HG02610 (cell line): ENCODE measurements around the gene SLF1.
"Not testable (repeated sequence)": the region's sequence is repeated elsewhere in the genome, so short reads cannot be mapped to it uniquely, and the experiment has no call there.

ENCODE experiments used
- ATAC-seq: cut with Tn5 transposase; IDR thresholded peaks from one replicate; pipeline ENCODE4 v1.9.1; 2021; ENCODE audit warnings: mild to moderate bottlenecking, moderate library complexity; ENCODE audit not compliant: unreplicated experiment

The SLF1 gene

DNA sequence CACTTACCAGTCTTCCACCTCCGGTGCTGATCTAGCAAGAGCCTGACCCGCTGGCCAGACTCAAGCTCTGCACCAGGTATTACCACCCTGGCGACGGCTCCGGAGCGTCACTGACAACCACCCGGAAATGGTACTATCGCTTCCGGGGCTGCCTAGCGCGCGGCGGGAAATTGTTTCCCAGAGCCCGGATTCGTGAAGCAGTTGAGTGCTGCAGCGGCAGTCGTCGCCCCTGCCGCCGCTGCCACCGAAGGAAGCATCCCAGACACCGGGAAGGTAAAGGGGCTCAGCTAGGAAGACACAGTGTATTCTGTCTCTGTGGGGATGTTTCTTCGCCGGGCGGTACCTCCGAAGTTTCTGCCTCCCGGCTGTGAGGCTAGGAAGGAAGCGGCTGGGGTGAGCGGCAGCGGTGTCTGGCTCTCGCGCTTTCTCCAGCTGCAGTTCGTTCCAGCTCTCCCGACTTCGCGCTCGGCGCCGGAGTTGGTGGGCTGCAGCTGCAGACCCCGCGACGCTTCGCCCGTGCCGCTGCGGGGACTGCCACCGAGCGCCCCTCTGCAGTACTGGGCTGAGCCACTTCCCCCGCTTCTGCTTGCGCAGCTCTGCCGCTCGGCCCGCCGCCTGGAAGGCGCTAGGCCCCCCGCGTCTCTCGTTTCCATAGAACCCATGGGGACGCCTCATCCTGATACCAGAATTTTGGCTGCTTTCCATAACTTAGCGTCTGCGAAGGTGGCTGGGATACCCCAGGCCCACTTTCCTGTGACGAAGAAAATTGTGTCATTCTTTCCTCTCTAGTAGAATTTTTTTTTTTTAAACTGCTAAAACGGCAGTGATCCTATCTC, at the start of gene SLF1, which contains the start of gene KIAA0825:
TSS of gene SLF1 (plus strand) at position 177 of the 836 bp plus-strand sequence. CDS start 10,142 bp downstream, outside the sequence.
TSS of gene KIAA0825 (minus strand) at position 112 of the 836 bp plus-strand sequence. CDS start 81,478 bp downstream, outside the sequence.
- peak; percentile 96 for ATAC-seq

DNA sequence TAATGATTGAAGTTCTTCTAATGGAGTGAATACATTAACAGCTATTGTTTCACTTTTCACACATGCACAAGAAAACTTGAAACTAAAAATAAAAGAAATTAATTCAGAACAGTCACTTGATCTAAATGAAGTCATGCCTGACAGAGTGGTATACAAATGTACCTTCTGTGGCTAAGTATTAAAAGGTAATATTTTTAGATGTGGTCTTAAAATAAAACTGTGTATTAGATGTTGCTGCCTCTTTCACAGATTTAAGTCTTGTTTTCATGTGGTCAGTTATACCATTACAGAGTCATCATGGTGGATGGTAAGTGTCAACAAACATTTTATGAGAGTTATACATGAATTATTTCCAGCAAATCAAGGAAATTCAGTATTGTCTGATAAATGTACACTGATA, 47.1 kb upstream of the SLF1 start:
- no peak for ATAC-seq

DNA sequence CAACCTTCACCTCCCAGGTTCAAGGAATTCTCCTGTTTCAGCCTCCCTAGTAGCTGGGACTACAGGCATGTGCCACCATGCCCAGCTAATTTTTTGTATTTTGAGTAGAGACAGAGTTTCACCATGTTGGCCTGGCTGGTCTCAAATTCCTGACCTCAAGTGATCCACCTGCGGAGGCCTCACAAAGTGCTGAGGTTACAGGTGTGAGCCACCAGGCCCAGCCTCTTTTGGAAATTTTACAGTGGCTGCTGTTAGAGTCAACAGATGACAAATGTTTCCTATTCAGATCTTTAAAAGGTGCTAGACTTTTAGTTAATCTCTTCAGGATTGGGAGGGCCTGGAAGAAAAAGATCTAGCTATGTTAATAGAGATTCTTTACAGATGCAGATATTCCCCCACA, 45.1 kb upstream of the SLF1 start:
- not testable (repeated sequence) for ATAC-seq

DNA sequence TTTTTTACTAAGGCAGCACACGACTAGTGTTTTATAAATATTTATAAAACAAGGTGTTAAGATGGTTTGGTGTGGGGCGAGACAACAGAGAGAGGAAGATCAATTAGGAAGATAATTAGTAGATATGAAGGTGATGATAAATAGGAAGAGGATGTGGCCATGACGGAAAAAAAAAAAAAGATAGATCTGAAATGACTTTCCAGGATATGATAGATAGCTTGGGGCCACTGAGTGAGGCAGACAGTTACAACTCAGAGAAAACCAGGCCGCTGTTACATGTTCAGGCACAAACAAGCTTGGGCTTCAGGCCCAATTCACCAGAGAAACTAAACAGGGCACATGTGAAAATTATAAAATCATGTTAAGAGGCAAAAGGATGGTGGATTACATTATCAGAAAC, 43.3 kb upstream of the SLF1 start:
- ATAC-seq: no peak

DNA sequence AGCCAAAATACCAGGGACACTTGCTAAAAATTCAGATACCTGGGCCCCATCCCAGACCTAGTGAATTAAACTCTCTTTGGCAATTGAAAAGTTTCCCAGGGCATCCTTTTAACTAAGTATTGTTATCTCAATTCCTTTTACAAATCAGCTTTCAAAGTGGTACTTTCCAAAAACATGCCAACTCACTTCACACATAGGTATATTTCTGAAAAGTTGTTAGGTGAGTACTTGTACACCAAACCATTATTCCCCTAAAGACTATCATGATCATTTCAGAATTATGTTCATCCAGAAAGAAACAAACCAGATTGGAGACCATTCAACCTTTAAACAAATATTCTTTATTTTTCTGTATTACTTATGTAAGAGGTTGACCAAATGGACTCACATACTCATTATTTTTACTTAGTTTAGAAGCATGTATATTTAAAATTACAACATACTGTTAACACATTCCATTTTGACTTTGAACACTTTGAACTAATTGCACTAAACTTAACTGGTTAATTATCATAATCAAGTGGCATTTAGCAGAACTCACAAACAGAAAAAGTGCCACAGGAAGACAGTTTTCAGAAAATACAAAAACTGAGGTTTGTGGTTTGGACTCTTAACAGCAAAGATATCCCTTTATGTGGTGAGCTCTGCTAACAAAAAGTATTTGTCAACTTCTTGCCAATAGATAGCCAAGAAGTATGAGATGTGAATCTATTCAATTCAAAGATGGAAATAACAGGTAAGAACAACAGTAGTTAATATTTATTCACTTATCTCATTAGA, 40.8 kb upstream of the SLF1 start:
- peak; percentile 86 for ATAC-seq

DNA sequence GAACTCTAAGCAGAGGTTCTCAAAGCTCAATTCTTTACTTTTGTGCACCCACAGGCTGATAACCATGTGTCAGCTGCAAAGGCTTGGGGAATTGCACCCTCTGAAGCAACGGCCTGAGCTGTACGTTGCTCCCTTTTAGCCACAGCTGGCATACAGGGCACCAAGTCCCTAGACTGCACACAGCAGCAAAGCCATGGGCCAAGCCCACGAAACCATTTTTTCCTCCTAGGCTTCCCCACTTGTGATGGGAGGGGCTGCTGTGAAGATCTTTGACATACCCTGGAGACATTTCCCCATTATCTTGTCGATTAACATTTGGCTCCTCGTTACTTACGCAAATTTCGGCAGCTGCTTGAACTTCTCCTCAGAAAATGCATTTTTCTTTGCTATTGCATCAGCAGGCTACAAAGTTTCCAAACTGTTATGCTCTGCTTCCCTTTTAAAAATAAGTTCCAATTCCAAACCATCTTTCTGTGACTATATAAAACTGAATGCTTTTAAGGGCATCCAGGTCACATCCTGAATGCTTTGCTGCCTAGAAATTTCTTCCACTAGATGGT, 23.1 kb upstream of the SLF1 start:
- no peak for ATAC-seq

DNA sequence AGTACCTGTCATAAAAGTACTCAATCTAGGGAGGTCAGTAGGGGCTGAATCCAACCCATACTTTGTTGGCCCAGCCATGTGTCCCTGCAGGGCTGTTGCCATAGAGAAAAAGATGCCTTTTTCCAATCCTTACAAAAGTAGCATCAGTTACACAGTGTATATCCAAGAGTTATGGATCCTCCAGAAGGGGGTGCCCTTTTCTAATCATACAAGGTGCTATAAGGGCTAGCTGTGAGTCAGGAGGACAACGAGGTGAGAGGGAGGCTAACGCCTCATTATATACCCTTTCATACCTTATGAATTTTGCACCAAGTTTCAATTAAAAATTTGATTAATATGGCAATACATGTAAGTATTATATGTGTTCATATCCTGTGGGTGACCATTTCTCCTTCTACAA, 4.9 kb upstream of the SLF1 start:
- no peak for ATAC-seq

DNA sequence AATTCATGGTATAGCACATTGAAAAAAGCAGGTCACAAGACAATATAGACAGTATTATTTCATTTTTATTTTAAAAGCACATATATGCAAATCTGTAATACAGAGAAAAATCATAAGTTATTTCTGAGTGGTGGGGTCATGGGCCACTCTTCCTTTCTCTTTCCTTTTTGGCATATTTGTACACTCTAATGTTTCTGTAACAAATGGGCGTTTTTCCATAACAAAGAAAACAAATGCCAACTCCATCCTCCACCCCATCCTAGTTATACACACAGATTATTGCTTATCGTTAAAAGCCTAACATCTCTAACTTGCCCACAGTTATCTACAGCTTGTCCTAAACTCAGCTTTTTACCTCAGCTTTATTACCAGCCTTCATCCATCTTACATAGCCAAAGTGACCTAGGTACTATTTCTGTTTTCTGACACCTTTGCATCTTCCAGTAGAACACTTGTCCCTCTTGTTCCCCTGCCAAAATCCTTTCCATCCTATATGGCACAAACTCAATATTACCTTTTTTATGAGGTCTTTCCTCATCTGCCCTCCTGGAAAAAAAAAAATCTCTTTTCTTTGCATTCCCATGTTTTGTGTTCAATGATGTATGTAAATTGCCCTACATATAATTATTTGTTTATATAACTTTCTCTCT, 4.2 kb upstream of the SLF1 start:
- no peak for ATAC-seq

DNA sequence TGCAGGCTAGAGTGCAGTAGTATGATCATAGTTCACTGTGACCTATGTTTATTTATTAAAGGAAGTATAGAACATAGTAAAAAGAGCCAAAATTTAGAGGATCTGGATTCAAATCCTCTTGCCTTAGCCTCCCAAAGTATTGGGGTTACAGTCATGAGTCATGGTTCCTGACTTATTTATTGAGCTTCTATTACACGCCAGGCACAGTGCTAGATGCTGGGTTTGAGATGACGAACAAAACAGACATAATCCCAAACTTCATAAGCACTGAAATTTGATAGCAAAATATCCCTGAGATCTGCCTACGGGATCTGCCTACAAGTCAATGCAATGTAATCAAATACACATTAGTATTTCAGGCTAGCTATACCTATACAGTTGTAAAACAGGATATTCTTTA, 2.6 kb upstream of the SLF1 start:
- ATAC-seq: no peak

DNA sequence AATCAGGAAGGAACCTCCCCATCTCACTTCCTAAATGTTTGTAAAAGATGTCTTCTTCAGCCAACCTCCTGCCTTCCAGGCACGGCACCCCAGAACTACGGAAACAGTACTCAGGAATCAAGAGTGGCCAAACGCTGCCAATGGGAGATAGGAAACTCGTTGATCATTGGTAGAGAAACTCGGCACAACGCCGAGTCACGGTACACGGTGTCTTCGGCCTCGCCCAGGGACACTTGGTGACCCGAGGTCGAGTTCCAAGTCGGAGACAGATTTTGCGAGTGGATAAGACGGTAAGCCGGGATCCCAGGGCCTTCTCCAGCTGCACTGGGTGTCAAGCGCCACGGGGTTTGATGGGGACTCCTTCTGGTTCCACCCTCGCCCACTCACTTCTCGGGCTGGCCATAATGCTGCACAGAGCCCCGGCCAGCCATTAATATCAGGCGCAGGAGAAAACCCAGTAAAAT, 408 bp upstream of the SLF1 start:
- ATAC-seq: peak; percentile 27

DNA sequence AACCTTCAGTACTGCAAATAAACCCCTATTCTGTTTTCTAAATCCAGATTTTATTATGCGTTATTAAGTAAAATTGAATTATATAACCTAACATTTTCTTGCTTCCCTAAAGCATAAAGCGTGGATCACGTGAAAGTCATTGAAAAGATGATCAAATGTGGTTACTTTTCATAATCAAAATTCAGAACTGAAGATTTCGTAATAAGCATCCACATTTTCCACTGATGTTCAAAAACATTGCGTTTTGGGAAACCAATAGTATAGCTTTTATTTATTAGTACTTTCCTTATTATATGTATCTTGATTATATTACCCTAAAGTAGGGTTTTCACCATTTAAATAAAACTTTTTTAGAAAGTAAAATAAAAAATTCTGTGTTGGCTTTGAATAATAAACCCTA, 1.8 kb downstream of the SLF1 start:
- ATAC-seq: no peak

DNA sequence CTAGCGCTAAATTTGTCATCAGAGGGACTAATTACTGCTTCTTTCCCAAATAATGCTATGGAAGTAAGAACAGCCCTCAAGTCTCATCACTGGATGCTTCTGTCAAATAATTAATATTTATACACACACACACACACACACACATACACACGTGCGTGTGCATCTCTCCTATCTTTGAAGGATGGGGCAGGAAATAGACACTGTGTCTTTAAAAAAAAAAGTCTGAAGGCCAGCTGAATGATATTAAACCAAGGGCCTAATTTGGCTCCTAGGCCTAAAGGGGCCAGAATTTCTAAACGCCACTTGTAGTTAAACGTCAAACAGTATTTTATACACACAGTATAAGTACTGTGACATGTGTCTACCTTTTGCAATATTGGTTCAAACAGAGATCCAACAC, 3.3 kb downstream of the SLF1 start:
- ATAC-seq: no peak

DNA sequence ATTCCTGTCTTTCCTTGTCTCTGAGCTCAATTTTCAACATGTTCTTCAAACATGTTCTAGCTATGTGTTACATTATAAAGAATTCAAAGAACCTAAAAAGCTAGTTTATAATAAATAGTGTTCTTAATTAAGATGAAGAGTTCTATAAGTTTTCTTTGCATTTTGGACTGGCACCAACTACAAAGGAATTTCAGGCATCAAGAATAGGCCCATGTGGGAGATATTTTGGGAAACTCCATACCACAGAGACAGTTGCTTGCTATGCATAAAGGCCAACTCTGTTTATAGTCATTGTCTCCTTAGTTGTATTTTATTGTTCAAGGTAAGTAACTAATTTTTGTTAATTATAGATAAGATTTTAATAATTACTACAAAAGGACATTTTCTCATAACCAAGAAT, 4.5 kb downstream of the SLF1 start:
- ATAC-seq: no peak

DNA sequence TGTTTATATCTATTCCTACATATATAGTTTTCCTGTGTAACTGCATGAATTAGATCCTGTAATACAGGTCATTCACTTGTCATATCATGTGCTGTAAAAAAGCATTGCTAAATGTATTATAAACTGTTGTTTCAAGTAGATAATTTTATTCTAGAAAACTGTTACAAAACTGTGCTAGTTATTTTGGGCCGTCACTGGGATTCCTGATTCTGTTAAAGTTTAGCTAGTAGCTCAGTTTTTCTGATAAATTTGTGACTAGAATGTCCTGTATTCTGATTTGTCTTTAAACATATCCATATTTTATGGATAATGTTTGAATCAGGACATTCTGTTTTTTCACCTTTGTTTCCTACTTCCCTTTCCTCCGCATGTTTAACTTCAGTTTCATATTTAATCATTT, 5.4 kb downstream of the SLF1 start:
- no peak for ATAC-seq

DNA sequence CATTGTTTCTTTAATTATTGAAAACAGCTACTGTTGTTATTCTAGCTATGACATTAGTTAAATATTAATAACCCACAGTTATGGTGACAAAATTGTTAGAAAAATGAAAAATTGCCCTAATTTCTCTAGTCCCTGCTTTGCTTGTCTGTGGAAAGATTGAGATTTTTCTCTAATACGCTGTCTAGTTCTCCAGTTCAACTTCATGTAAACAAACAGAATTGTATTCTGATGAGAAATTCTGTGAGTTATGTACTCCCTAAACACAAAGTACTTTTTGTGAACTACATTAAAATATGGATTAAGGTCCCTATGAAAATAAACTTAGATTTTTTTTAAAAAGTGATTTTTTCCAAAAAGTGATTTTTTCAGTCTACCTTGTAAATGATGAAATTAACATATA, 8.7 kb downstream of the SLF1 start:
- no peak for ATAC-seq

DNA sequence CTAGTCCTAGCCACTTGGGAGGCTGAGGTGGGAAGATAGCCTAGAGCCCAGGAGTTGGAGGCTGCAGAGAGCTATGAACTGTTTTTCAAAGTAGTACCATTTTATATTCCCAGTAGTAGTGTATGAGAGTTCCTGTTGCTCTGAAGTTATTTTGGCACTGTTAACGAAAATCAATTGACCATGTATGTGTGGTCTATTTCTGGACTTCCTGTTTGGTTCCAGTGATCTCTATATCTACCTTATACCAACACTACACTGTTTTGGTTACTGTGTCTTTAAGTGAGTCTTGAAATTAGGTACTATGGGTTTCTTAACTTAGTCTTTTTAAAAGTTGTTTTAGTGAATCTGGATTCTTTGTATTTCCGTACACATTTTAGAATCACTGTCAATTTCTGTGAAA, 13.6 kb downstream of the SLF1 start:
- peak; percentile 98 for ATAC-seq

DNA sequence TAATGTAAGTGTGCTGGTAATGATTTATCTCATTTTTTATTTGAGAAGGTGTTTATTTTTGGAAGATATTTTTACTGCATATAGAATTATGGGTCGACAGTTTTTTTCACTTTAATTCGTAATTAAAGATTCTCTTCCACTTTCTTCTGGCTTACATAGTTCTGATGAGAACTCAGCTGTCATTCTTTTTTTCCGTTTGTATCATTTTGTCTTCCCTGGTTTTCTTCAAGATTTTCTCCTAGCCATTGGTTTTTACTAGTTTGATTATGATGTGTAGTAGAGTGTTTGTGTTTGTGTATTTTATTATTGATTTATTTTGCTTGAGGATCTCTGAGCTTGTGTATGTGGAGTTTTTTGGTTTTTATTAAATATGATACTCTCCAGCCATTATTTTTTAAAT, 21.7 kb downstream of the SLF1 start:
- ATAC-seq: no peak

DNA sequence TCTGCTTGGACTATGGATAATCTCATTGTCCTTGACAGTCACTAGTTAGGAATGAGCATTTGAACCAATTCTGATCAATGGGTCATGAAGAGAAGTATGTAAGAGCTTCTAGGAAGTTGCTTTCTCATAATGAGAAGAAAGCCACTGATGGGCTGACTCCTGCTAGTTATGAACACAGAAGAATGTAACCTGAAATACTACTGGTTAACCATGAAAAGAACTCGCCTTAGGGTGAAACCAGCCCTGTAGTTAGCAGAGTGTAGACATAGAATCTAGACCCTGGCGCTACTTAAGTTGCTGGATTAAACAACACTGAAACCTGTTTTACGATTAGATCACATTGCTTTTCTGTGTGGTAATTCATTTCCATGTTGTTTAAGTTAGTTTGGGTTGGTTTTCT, 26.6 kb downstream of the SLF1 start:
- ATAC-seq: no peak

DNA sequence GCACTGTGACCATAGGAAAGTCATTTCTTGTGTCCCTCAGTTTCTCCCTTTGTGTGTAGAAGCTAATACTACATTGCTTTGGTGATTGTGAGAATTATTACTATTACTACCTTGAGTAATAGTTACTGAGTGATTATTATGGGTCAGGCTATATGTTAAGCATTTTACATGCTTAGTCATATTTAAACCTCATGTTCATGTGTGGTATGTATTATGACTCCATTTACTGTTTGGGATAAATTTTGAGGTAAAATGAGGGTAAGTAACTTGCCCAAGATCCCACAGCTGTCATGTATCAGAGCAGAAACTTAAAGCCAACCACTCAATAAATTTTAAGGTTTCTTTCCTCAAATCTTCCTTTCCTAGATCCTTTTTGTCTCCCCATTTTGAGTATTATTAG, 28.3 kb downstream of the SLF1 start:
- ATAC-seq: no peak

DNA sequence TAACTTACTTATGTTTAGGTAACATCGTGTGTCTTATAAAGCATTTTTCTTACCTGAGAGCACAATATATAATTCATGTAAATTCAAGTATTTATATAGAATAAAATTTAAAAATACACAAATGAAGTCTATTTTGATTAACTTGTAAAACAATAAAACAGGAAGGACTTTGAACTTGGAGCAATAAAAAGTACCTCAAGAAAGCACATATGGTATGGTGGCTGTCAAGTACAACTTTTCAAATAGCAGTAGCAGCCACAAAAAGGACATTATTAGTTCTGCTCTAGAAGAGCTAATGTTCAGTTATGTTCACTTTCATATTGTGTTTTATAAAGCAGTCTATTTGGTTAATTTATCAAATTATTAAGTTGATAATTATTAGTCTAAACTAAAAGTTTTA, 31.4 kb downstream of the SLF1 start:
- ATAC-seq: no peak

DNA sequence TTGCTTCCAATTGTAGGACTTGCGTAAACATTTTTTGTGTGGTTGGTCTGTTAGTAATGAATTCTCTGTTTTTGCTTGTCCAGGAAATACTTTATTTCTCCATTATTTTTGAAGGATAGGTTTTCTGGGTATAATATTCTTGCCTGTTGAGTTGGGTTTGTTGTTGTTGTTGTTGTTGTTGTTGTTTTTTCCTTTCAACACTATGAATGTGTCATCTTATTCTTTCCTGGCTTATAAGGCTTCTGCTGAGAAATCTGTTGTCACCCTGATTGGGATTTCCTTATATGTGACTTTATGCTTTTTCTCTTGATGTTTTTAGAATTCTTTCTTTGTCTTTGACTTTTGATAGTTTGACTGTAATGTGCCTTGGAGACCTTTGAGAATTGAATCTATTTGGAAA, 39.8 kb downstream of the SLF1 start:
- ATAC-seq: no peak
